NCI-H128 (cell line): Measurements from ENCODE around the gene TGFBRAP1.
A peak's percentile ranks its signal among the peaks of the same experiment; 100 is the strongest.

Source experiments
- DNase-seq: peaks from one replicate; lab custom pipeline; 2025; ENCODE audit not compliant: unreplicated experiment; lab: John Stamatoyannopoulos, UW

TGFBRAP1 gene

DNA sequence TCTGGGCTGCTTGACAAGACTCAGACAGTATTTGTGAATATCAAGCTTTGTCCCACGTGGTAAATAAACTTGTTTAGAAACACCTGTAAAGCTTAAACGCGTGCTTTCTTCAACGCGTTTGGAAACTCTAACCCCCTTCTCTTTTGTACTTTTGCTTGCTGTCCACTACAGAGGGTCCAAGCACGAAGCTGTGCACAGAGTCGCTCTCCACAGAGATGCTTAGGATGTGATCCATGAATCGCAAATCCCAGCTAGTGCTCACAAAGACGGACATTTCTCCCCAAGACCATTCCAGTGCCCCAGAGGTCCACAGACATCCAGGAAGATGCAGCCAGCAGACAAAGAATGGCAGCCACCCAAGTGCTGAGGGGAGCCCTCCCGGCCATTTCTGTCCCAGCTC lies 88.1 kb downstream of the TGFBRAP1 start, which contains the start of gene GPR45:
Gene GPR45 (plus strand): TSS at position 301 of the 400 bp plus-strand sequence. CDS start 116 bp downstream, outside the sequence.
- no peak for DNase-seq

DNA sequence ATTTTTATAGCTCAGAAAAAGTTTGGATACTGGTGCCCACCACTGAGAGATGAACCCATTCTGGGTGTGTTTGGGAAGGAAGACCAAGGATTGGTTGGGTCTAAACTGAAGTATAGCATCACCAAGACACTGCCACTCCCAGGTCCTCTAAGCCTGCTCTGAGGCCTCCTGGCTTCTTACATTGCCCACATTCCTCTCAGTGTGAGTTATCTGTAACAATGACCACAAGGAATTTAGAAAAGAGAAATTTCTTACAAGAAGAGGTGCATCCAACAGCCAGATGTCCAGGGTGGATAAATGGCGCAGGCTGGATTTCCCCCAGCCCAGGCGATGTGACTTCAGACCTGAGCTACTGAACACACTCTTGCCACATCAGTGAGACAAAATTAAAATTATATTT lies 89.6 kb downstream of the TGFBRAP1 start:
- no peak for DNase-seq

GRCh38 chr2:105238664-105239240 lies 90.8 kb downstream of the TGFBRAP1 start:
- no peak for DNase-seq

DNA sequence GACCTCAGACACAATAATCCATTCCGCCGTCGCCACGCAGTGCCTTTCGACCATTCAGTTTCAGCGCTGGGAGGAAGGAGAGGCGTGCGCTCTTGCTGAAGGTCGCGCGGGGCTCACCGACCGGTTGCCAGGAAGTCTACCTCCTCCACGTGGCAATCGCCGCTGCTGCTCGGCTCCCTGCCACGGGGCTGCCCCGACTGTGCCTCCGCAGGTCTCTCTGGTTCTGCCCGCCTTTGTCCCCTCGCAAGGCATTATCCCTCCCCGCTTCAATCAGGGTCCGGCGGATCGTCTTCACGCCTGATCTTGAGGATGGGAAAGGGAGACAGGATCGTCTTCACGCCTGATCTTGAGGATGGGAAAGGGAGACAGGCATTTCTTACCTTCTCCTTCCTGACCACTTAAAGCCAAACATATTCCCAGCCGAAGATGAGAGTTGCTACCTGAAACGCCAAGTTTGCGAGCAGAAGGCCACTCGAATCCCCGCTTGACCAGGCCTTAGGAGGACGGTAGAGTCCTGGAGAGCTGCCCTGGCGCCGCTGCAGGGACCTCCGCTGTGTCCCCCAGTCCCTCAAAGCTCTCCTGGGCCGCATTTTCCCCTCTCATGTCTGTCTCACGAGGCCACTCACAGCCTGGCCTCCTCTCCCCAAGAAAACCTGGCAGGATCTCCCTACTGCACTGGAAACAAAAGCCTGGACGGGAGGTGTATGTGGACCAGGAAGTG lies 92.3 kb downstream of the TGFBRAP1 start:
- DNase-seq: no peak

- no peak for DNase-seq
Measured at GRCh38 chr2:105236060-105236424, 93.5 kb downstream of the TGFBRAP1 start.

DNA sequence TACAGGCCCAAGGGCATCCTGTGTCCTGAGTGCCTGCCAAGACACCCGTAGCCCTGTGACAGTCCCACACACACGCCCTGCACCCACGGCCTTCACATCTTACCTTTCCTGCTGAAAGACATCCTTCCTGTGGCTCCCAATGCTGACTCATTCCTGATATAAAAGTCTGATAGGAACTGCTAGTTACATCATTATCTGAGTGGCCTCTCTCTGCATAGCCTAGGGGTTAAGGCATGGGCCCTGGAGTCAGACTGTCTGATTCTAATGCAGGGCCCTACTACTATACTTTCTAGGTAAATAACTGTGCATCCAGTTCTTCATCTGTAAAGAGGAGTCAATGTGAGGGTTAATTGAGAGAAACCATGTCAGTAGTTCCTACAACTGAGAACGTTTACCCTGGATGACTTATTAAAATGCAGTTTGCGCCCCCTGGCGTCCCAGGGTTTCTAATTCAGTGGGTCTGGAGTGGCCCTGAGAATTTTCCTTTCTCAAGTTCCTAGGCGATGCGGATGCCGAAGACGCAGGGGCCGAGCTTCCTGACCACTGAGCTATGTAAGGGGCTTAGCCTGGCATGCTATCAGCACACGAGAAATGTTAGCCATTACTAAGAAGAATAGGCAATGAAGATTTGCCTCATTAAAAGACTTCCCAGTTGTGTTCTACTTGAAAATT lies 94.0 kb downstream of the TGFBRAP1 start:
- peak; percentile 59 for DNase-seq

DNA sequence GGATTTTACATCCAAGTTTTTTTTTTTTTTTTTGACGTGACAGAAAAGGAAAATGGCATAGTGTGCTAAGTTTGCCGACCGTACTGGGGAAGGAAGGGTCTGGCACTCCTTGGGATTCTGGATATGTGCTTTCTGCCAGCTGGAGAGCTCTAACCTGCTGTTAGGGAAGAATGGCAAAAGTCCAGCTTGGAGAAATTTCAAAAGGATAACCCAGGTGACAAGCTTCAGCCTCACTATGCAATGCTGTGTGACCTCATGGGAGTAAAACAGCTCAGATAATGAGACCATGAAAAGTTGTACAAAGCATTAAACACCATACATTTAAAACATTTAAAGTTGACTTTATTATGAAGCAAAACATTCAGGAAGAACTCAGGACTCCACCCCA lies 98.3 kb downstream of the TGFBRAP1 start:
- no peak for DNase-seq

DNA sequence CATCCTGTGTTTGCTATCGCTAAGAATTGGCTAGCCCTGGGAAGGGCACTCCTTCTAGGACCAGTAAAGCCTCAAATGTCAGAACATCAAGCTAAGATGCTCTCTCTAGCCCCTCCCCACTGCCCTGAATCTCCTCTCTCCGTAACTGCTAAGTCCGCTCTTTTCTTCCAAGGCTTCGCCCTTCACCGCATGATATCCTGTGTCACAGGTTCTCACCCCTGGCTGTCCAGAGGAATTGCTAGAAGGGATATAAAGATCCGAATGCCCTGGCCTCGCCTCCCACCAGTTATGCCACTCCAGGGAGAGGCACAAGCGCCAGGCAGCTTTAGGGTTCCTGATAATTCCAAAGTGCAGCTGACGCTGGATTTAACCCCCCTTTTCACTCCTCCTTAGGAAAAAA lies 105.1 kb downstream of the TGFBRAP1 start:
- DNase-seq: no peak

GRCh38 chr2:105220604-105221003 lies 108.9 kb downstream of the TGFBRAP1 start:
- no peak for DNase-seq

DNA sequence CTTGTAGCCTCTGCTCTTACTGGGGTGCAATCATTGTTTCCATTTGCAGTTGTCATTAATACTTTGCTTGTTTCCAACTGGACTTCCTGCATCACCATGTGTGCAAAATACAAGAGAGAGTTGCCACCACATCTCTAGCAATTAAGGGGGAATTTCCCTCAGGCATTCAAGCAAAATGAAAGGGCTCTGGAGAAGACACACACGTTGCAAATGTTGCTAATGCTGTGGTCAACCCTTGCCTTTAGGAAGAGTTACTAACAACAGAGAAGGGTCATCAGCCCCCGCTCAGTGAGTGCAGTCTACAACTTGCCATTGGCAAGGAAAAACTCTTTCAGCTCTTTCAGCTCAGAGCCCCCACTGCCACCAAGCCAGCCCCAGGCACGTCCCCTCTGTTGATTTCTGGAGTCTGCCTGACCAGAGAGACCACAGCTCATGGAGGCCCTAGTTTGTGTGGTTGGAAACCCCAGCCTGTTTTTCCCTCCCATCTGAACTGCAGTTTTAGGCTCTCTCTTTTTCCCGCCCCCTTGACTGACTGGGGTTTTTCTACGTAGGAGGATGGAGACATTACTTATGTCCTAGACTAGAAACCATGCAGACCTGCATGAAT lies 113.8 kb downstream of the TGFBRAP1 start:
- DNase-seq: no peak
